Limb (tissue), 2 donors: Measurements from ENCODE around the gene IL17C.

Experiments used
- DNase-seq, 2 donors: peaks; one replicate each; pipeline ENCODE4 v3.0.0-alpha.2; 2016; ENCODE audit errors: extremely low spot score in 2 of 2

IL17C gene

DNA sequence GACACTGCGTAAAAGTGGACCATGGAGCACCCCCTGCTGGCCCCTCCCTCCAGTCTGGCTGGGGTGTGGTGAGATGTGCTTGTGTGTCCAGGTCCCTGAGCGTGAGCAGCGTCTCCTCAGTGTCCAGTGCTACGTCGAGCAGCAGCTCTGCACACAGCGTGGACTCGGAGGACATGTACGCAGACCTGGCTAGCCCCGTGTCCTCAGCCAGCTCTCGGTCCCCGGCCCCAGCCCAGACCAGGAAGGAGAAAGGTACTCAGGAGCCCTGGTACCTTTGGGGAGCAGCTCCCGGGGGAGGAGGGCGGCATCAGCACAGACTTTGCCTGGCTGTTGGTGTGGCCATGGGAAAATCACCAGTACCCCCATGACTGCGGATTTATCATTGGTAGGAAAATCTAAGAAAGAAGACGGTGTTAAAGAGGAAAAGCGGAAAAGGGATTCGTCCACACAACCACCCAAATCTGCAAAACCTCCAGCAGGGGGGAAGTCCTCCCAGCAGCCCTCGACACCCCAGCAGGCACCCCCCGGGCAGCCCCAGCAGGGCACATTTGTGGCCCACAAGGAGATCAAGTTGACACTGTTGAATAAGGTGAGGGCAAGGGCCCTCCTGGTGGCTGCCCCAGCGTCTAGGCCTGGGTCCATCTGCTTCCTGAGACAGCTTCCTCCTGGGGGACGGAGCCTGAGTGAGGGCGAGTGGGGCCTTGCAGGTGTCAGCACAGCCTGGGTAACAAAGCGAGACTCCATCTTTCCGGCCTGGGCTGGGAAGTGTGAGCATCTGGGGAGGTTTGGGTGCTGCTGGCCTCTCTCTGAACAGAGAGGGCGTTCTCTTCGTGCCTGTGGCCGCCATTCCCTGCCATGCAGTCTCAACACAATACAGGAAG is 10.6 kb upstream of the IL17C start:
- no peak for DNase-seq

DNA sequence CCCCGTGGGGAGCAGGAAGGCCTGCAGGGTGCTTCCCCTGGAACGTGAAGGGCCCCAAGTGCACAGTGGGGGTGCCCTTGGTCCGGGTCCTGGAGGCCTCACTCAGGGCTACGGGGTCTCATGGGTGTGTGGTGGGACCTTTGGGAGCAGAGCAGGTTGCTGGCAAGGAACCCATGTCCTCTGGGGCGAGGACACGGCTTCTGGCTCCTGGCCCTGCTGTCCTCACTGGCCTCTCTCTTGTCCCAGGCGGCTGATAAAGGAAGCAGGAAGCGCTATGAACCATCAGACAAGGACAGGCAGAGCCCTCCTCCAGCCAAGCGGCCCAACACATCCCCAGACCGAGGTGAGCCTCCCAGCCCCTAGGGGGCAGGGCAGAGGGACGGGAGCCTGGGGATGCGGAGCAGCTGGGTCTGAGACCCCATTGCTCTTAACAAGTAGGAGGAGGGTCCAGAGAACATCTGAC is 9.8 kb upstream of the IL17C start:
- DNase-seq: no peak

GRCh38 chr16:88629835-88630234 is 8.5 kb upstream of the IL17C start:
- DNase-seq: no peak

- no peak for DNase-seq
Measured at GRCh38 chr16:88630433-88630832, 7.9 kb upstream of the IL17C start.

GRCh38 chr16:88630941-88631340 is 7.4 kb upstream of the IL17C start:
- no peak for DNase-seq

- no peak for DNase-seq
Measured at GRCh38 chr16:88631384-88631783, 7.0 kb upstream of the IL17C start.

GRCh38 chr16:88631920-88632586 is 6.3 kb upstream of the IL17C start:
- no peak for DNase-seq

GRCh38 chr16:88632587-88632930 is 5.8 kb upstream of the IL17C start:
- no peak for DNase-seq

GRCh38 chr16:88633684-88634140 is 4.7 kb upstream of the IL17C start:
- no peak for DNase-seq

GRCh38 chr16:88634141-88634993 is 4.0 kb upstream of the IL17C start:
- DNase-seq: peak in 1 of 2 donors; percentile 54

GRCh38 chr16:88634994-88635670 is 3.2 kb upstream of the IL17C start:
- no peak for DNase-seq

DNA sequence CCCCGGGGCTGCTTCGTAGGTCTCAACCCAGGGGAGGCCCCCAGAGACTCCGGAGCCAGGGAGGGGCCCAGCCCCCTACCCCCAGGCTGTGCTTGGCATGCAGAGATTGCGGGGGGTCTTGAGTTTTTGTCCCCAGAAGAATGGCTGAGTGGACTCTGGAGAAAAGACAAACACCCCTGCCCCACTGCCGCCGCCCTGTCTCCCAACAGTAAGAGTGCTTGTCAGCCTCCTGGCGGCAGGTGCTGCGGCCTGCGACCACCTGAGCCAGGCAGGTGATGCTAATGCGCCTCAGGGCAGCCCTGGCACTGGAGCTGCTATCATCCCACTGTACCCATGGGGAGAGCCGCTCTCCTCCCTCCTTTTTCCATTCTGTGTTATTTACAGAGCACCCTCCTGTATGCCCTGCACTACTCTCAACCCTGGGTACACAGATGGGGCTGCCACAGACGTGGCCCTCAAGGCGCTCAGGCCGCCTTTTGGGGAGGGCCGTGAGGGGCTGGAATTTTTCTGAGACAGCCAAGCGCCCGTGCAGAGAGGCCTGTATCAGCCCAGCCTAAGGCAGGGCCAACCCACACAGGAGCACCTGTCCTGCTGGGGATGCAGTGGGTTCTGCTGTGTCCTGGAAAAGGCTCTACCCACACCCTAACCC is 2.6 kb upstream of the IL17C start:
- DNase-seq: no peak

GRCh38 chr16:88636488-88637265 is 1.7 kb upstream of the IL17C start:
- DNase-seq: no peak

- DNase-seq: no peak
Measured at GRCh38 chr16:88639231-88640038, 1.1 kb downstream of the IL17C start.

DNA sequence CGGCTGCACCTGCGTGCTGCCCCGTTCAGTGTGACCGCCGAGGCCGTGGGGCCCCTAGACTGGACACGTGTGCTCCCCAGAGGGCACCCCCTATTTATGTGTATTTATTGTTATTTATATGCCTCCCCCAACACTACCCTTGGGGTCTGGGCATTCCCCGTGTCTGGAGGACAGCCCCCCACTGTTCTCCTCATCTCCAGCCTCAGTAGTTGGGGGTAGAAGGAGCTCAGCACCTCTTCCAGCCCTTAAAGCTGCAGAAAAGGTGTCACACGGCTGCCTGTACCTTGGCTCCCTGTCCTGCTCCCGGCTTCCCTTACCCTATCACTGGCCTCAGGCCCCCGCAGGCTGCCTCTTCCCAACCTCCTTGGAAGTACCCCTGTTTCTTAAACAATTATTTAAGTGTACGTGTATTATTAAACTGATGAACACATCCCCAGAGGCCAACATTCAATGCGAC is 1.7 kb downstream of the IL17C start:
- DNase-seq: no peak

GRCh38 chr16:88640498-88641247 is 2.3 kb downstream of the IL17C start:
- DNase-seq: no peak

DNA sequence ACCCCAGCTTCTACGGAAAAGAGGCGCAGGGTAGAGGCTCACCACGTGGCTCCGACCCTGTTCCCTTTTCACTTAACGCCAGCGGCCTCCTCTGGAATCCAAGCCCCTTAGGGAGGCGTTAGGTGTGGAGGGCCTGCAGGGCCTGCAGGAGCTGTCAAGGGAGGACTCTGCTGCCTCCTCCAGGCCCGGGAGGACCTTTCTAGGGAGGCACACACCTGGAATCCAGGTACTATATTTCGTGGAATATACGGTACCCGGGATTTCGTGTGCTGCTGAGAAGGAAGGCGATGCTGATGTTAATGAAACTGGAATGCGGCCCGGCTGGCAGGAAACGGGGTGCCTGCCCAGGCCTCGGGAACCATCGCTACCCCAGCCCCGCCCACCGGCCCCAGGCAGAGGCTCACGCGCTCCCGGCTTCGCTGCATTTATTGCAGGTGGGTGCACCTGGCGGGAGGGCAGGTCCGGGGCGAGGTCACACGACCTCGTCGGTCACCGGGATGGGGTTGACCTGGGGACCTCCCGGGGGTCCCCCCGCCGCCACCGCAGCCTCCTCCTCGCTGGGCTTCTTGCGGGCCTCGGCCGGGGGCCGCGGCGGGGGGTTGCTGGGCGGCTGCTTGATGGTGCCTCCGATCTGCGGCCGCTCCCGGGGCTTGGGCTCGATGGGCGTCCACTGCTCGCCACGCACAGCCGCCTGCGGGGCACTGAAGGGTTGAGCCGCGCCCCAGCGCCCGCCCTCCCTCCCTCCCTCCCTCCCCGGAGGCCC is 4.7 kb downstream of the IL17C start:
- no peak for DNase-seq

- DNase-seq: no peak
Measured at GRCh38 chr16:88643644-88643932, 5.2 kb downstream of the IL17C start.
